ENCODE results near the gene TRAF3IP1. TPM values are rescaled to one million over a fixed set of nuclear protein-coding genes. Genes with fewer than 3 reads are reported as not detected.

The TRAF3IP1 gene, protein sequence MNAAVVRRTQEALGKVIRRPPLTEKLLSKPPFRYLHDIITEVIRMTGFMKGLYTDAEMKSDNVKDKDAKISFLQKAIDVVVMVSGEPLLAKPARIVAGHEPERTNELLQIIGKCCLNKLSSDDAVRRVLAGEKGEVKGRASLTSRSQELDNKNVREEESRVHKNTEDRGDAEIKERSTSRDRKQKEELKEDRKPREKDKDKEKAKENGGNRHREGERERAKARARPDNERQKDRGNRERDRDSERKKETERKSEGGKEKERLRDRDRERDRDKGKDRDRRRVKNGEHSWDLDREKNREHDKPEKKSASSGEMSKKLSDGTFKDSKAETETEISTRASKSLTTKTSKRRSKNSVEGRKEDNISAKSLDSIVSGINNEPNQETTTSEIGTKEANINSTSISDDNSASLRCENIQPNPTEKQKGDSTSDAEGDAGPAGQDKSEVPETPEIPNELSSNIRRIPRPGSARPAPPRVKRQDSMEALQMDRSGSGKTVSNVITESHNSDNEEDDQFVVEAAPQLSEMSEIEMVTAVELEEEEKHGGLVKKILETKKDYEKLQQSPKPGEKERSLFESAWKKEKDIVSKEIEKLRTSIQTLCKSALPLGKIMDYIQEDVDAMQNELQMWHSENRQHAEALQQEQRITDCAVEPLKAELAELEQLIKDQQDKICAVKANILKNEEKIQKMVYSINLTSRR
- total RNA-seq: 10.7 and 11.3 TPM in 2 replicates

GRCh38 chr2:238320246-238320647 is at the start of gene TRAF3IP1:
TSS of gene TRAF3IP1 (plus strand) at chr2:238320518. CDS start at chr2:238320663, 145 bp downstream.

GRCh38 chr2:238287737-238288649 is 32.3 kb upstream of the TRAF3IP1 start, which contains the start of gene PER2:
TSS of gene PER2 (minus strand) at chr2:238288610. CDS start at chr2:238277936, 10,674 bp downstream.

DNA sequence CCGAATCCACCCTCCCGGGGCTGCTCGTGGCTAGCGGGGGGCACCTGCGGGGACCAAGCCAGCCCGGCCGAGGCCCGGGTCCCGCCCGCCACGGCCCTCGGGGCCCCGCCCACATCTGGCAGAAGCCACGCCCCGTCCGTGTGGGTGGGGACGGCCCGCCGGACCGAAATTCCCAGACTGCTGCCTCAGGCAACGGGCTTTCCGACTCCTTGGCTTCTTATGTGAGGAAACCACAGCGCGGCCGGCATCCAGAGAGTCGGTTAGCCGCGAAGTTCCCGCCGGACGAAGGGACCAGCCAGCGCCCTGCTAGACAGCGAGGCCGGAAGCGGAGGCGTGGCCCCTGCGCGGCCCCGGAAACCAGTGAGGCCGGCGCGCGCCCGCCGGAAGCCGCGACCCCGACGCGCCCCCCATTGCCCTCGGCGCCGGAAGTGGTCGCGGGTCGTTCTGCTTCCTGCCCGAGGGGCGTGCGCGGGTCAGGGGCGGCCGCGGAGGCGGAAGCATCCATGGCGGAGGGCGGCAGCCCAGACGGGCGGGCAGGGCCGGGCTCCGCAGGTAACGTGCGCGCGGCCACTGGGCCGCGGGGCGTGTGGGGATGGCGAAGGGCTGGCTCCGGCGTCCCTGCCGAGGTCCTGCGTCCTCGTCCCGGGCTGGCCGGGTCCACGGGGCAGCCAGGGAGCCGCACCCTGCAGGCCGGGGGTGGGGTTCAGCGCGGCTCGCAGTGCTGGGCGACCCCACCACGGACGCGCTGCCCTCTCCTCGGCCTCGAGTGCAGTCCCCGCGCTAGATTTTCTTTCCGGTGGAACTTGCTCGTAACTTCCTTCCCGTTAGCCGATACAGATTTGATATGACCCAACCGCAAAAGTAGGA is 106.5 kb downstream of the TRAF3IP1 start, which contains the start of gene ASB1:
ASB1 (plus strand) TSS at position 360 of the 867 bp plus-strand sequence; CDS start at position 504, 144 bp downstream.

Other genes with a start within 250 kb of the TRAF3IP1 start
- gene ESPNL, start 220.2 kb upstream of the TRAF3IP1 start, total RNA-seq: 0.09 TPM in 1 of 2 replicates, not detected in the other
- gene KLHL30, start 181.8 kb upstream of the TRAF3IP1 start, total RNA-seq: 0.19 TPM in 1 of 2 replicates, not detected in the other
- gene ERFE, start 161.5 kb upstream of the TRAF3IP1 start, total RNA-seq: 0.09 and 0.66 TPM in 2 replicates
- gene ILKAP, start 116.8 kb upstream of the TRAF3IP1 start, total RNA-seq: 20.8 and 26.4 TPM in 2 replicates
- 2.3 and 3.1 TPM in 2 replicates for gene HES6, start 80.5 kb upstream of the TRAF3IP1 start, total RNA-seq
- gene PER2, start 31.9 kb upstream of the TRAF3IP1 start, total RNA-seq: 2.1 and 2.6 TPM in 2 replicates
- 12.3 and 30.5 TPM in 2 replicates for gene ASB1, start 106.4 kb downstream of the TRAF3IP1 start, total RNA-seq

Data from endothelial cell of coronary artery (primary cell).